Small intestine (tissue), 7 donors: ENCODE data around the gene VWA8. TPM values are rescaled to one million over a fixed set of nuclear protein-coding genes. Genes with fewer than 3 reads are reported as not detected.

ENCODE experiments used
- DNase-seq, 2 donors: peaks; one replicate each; pipeline versions ENCODE4 v3.0.0 to v3.0.0-alpha.2; 2013
- FAIRE-seq: peaks from 2 replicates; lab custom pipeline; 2012; peaks lifted over from hg19 to GRCh38; lab: Jason Lieb, UNC
- H3K27ac ChIP-seq, 3 donors: one replicate each; pipeline ENCODE4 v1.5.1; 2013; ENCODE audit warnings: low read length in 2 of 3, mild to moderate bottlenecking in 2 of 3, control low read depth in 1 of 3, inconsistent platforms in 1 of 3, low read depth in 1 of 3, moderate library complexity in 1 of 3
- H3K27me3 ChIP-seq, 3 donors: one replicate each; pipeline ENCODE4 v1.6.1; 2013; ENCODE audit warnings: low read length in 3 of 3, inconsistent platforms in 1 of 3; ENCODE audit not compliant: control insufficient read depth in 3 of 3, insufficient read depth in 3 of 3
- H3K36me3 ChIP-seq, 3 donors: one replicate each; pipeline ENCODE4 v1.6.1; 2013; ENCODE audit warnings: low read length in 3 of 3, inconsistent platforms in 1 of 3, low read depth in 1 of 3, mild to moderate bottlenecking in 1 of 3, moderate library complexity in 1 of 3; ENCODE audit not compliant: control insufficient read depth in 3 of 3, insufficient read depth in 2 of 3
- H3K4me1 ChIP-seq, 3 donors: one replicate each; pipeline ENCODE4 v1.6.1; 2013; ENCODE audit warnings: low read length in 2 of 3, inconsistent platforms in 1 of 3, low read depth in 1 of 3, mild to moderate bottlenecking in 1 of 3, moderate library complexity in 1 of 3; ENCODE audit not compliant: control insufficient read depth in 3 of 3, insufficient read depth in 2 of 3
- H3K4me3 ChIP-seq, 3 donors: one replicate each; pipeline ENCODE4 v1.5.1; 2013; ENCODE audit warnings: low read length in 3 of 3, control low read depth in 1 of 3, inconsistent platforms in 1 of 3, low read depth in 1 of 3, mild to moderate bottlenecking in 1 of 3, moderate library complexity in 1 of 3
- H3K9me3 ChIP-seq, 2 donors: one replicate each; pipeline ENCODE4 v1.6.1; 2013; ENCODE audit warnings: low read depth in 1 of 2, low read length in 1 of 2; ENCODE audit not compliant: control insufficient read depth in 2 of 2, insufficient read depth in 1 of 2
- whole genome bisulfite sequencing, 3 donors: extraction: QIAGEN DNeasy Blood & Tissue Kit; methylation state at CpG; one replicate each; pipeline ENCODE4 v1.1.7; 2013; 5-methylcytosine and 5-hydroxymethylcytosine counted together
- polyA plus RNA-seq, 4 donors: library from polyadenylated mRNA; stranded (reverse) in 3 of 4; unstranded in 1 of 4; fragments of 200-250 nt in 3 of 4; fragments of 120-200 nt in 1 of 4; gene quantifications; one replicate each; pipeline versions ENCODE4 v1.2.1 to v1.2.3, GENCODE V29; 2013
- donor health status: healthy with polysubstance abuse.
- donor health status: control.
- donor health status: control.
- donor health status: Bipolar disorder and iron deficiency.
- donor health status: healthy.

VWA8 gene
- polyA plus RNA-seq, 4 donors: 3.8 to 11.5 (median 6.0) TPM

DNA sequence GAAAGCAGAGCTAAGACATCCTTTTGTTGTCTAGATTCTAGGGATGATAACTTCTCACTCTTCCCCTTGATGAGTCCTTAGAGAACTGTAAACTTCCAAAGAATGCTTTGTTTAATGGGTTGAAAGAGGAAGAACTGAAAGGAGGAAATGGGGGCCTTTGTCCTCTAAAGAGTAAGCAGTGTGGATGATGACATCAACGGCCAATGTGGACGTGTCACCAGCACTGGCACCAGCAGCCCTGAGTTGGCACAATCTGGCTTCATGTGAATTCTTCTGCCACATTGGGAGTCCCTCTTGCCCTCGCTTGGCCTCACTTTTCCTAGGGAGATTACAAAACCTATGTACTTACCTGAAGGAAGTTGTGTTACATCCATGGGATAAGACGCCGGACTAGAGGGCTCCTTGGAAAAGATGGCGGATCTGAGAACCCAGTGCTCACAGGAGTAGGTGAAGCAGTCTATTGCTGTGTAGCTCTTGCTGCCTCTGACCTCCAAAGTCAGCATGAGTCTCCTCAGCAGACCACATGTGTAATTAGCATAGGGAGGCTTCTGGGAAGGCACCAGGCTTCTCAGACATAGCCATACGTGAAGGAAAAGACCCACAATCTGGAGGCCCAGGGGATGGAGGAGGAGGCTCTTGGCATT is 440.8 kb downstream of the VWA8 start:
- Histone ChIP-seq H3K36me3 (no peaks in the 10 kb centered on the region), H3K27ac (no peak overlapping the region), H3K27me3 (no peaks in the 10 kb centered on the region), H3K4me3 (no peak overlapping the region), H3K4me1 (no peaks in the 10 kb centered on the region), H3K9me3 (peaks cover 0 to 2% of the 10 kb centered on the region in 2 donors)
- 81 to 89% (median 88%) methylated on average over 7 of the region's 7 CpGs for WGBS, 3 donors
- FAIRE-seq (no peak), DNase-seq (no peak)

Other genes starting within 250 kb of the VWA8 start
- gene DGKH, start 87.5 kb upstream of the VWA8 start, polyA plus RNA-seq: 1 to 10 TPM in 2 of 4 donors, under 1 TPM in 2; 0.45 to 4.5 (median 2.0) TPM